Panc1 (cell line): ENCODE data around the gene ELF5. TPM values are rescaled to one million over a fixed set of nuclear protein-coding genes. Genes with fewer than 3 reads are reported as not detected.
A peak's percentile ranks its signal among the peaks of the same experiment; 100 is the strongest.

ENCODE experiments used
- ATAC-seq: fragments of 200-7000 bp; cut with Tn5 transposase; 2 replicates; pipeline ENCODE4 v1.9.1; 2020; ENCODE audit warnings: mild to moderate bottlenecking, moderate library complexity
- BruUV-seq: library from RNA; stranded (reverse); fragments of 400-500 nt; replicated peaks from 2 replicates; lab custom pipeline; 2021; lab: Mats Ljungman, UMichigan
- CTCF ChIA-PET: fragments of 300-600 bp; sonication (Branson Sonifier 250); formaldehyde crosslinking; loops from one replicate; lab custom pipeline; 2022; ENCODE audit warnings: antibody characterized with exemption; lab: Charles Lee
- POLR2A ChIA-PET: fragments of 300-600 bp; sonication (Branson Sonifier 250); formaldehyde crosslinking; loops from one replicate; lab custom pipeline; 2022; ENCODE audit warnings: antibody characterized with exemption; lab: Charles Lee
- DNase-seq: peaks from one replicate; pipeline ENCODE4 v3.0.0-alpha.2; 2010; ENCODE audit warnings: low read depth, low spot score
- H3K27ac ChIP-seq: 2 replicates; pipeline ENCODE4 v1.5.1; 2011; ENCODE audit warnings: mild to moderate bottlenecking, low read length, inconsistent platforms
- H3K27me3 ChIP-seq: fragments of 200-500 bp; sonication (Bioruptor generic); 2 replicates; pipeline ENCODE4 v1.6.0; 2014; ENCODE audit warnings: low read length, inconsistent platforms; ENCODE audit not compliant: control insufficient read depth, insufficient read depth
- H3K36me3 ChIP-seq: fragments of 200-500 bp; sonication (Bioruptor generic); 2 replicates; pipeline ENCODE4 v1.5.1; 2014; ENCODE audit warnings: inconsistent platforms, mild to moderate bottlenecking, low read length, moderate library complexity; ENCODE audit not compliant: control insufficient read depth, insufficient read depth
- H3K4me1 ChIP-seq: 2 replicates; pipeline ENCODE4 v1.5.1; 2011; ENCODE audit warnings: inconsistent platforms, mild to moderate bottlenecking, low read length, moderate library complexity; ENCODE audit not compliant: control insufficient read depth, insufficient read depth
- H3K4me3 ChIP-seq, 2 experiments: 2 replicates each; pipeline ENCODE4 v1.5.1; 2011 to 2012; ENCODE audit warnings: low read depth in 2 of 2, low read length in 2 of 2, mild to moderate bottlenecking in 2 of 2, inconsistent platforms in 1 of 2, moderate library complexity in 1 of 2
- H3K9me3 ChIP-seq: fragments of 200-500 bp; sonication (Bioruptor generic); 2 replicates; pipeline ENCODE4 v1.5.1; 2014; ENCODE audit warnings: low read depth, mild to moderate bottlenecking, inconsistent platforms, low read length, moderate library complexity; ENCODE audit not compliant: control insufficient read depth, insufficient read depth
- CTCF ChIP-seq: fragments of 450-650 bp; IDR thresholded peaks from 2 replicates; pipeline ENCODE4 v1.5.1; 2017; ENCODE audit warnings: mild to moderate bottlenecking
- POLR2AphosphoS5 ChIP-seq: IDR thresholded peaks from 2 replicates; pipeline ENCODE4 v1.6.1; 2012; ENCODE audit warnings: mild to moderate bottlenecking, low read depth, low read length, moderate library complexity
- REST ChIP-seq, 2 experiments: IDR thresholded peaks; 2 replicates each; pipeline ENCODE4 v1.6.1; 2011 to 2012; ENCODE audit warnings: low read depth in 2 of 2, control low read depth in 1 of 2, low read length in 1 of 2, mild to moderate bottlenecking in 1 of 2, moderate library complexity in 1 of 2; ENCODE audit not compliant: insufficient read depth in 1 of 2
- SIN3A ChIP-seq: IDR thresholded peaks from 2 replicates; pipeline ENCODE4 v1.6.1; 2012; ENCODE audit warnings: low read depth, mild to moderate bottlenecking, low read length, moderate library complexity, borderline replicate concordance; ENCODE audit not compliant: insufficient read depth
- TCF7L2 ChIP-seq: IDR thresholded peaks from 2 replicates; pipeline ENCODE4 v1.6.1; 2011; ENCODE audit warnings: mild to moderate bottlenecking, low read depth, low read length, inconsistent platforms
- in situ Hi-C: cut with HindIII; loops from 2 replicates; pipeline ENCODE4 v1.10.0; 2016; ENCODE audit warnings: low sequenced_read_pairs, low pct_unique_long_range_greater_than_20kb
- intact Hi-C: fragments of 100-400 bp; cut with micrococcal nuclease; formaldehyde crosslinking; loops from one replicate; pipeline ENCODE4 v1.10.0; 2022; ENCODE audit not compliant: unreplicated experiment
- total RNA-seq: library from RNA; stranded (reverse); gene quantifications from one replicate; pipeline ENCODE4 v1.2.1, GENCODE V29; 2021; ENCODE audit not compliant: unreplicated experiment

ELF5 gene
- total RNA-seq, 1 experiment from 2014 or later = not detected

DNA sequence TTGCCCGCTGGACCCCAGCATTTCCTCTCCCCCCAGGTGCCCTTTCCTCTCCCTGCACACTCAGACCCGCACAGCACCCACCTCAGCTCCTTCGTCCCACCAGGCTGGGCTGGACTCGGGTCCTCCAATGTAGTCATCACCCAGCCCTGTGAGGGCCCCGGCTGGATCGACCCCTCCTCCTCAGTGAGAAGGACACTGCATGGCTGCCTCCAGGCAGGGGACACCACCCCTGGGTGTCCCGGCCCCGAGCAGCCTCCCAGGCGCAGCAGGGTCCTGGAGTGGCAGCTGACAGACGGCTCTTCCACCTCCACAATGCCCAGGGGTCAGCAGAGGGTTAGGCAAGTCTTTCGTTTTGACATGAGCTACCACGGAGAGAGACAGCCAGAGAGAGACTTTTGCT lies 11.1 kb upstream of the ELF5 start:
- in situ Hi-C loops (no loop called here), intact Hi-C loops (no loop called here)
- Histone ChIP-seq H3K4me3 (no peak overlapping the region), H3K27me3 (no peaks in the 10 kb centered on the region), H3K4me1 (no peaks in the 10 kb centered on the region), H3K36me3 (no peaks in the 10 kb centered on the region), H3K27ac (no peak overlapping the region), H3K9me3 (no peaks in the 10 kb centered on the region)
- POLR2A ChIA-PET = interaction anchor here (0.6 kb wide), 1 partner anchor 58 kb away, joined by 4 read pairs; no protein-coding TSS in a partner anchor
- 0 out of 2 replicates have a peak, but pooled peaks have one; percentile 18 for ATAC-seq
- CTCF ChIA-PET = interaction anchor here (1.2 kb wide), 1 partner anchor 12 kb away, joined by 3 read pairs; no protein-coding TSS in a partner anchor
- DNase-seq = no peak
- TF ChIP-seq SIN3A (no peak), CTCF (no peak), REST (IDR thresholded peaks at IDR 0.05; ENCODE audit: insufficient read depth in 1 of 2, low read depth in 2 of 2, low read length in 1 of 2) (no peak), POLR2AphosphoS5 (no peak), TCF7L2 (no peak)
- no TSS peak for BruUV-seq

DNA sequence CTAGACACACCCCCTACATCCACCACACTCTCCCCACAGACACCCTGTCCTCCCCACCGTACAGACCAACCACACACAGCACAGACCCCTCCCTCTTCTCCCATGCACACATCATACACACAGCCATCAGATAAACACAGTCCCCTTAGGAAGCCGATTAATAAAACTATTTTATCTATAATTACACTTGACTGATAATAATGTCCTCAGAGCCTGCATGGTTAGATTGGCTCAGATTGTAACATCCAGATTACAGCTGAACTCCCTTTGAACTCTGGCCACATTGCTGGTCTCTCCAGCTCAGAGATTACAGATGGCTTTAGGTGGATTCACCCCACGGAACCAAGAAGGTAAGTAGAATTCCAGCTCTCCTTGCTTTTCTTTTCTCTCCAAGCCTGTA lies 9.5 kb upstream of the ELF5 start:
- Histone ChIP-seq H3K4me3 (no peak overlapping the region), H3K4me1 (no peaks in the 10 kb centered on the region), H3K9me3 (no peaks in the 10 kb centered on the region), H3K27me3 (no peaks in the 10 kb centered on the region), H3K27ac (no peak overlapping the region), H3K36me3 (no peaks in the 10 kb centered on the region)
- intact Hi-C loops = no loop called here
- TF ChIP-seq REST (IDR thresholded peaks at IDR 0.05; ENCODE audit: insufficient read depth in 1 of 2, low read depth in 2 of 2, low read length in 1 of 2) = no peak
- TF ChIP-seq SIN3A = no peak
- TF ChIP-seq TCF7L2 = no peak
- no peak for TF ChIP-seq POLR2AphosphoS5
- TF ChIP-seq CTCF = no peak
- in situ Hi-C loops = no loop called here
- ATAC-seq (no peak), DNase-seq (no peak)
- BruUV-seq = no TSS peak
- ChIA-PET POLR2A (no interaction called here), CTCF (no interaction called here)
